ENCODE results near the gene TMSB4Y. TPM values are rescaled to one million over a fixed set of nuclear protein-coding genes. Genes with fewer than 3 reads are reported as not detected.

TMSB4Y gene
- total RNA-seq (not detected), polyA plus RNA-seq (ENCODE audit: insufficient read length in 2 of 2) (1 to 10 TPM; 9.1 to 9.3 TPM)
- long read RNA-seq, donor 1, transcript TMSB4Y-201 (2 exons, 1,669 nt), result major isoform, 5 of 5 reads
- long read RNA-seq, donor 1, partial matches to known transcripts, result 0 of 5 reads
- long read RNA-seq, donor 1, other reads (novel, unspliced or antisense), result 0 of 5 reads
- long read RNA-seq, donor 2, result 0 reads
- long read RNA-seq, donor 3, result 0 reads
- long read RNA-seq, donor 4, result 0 reads

DNA sequence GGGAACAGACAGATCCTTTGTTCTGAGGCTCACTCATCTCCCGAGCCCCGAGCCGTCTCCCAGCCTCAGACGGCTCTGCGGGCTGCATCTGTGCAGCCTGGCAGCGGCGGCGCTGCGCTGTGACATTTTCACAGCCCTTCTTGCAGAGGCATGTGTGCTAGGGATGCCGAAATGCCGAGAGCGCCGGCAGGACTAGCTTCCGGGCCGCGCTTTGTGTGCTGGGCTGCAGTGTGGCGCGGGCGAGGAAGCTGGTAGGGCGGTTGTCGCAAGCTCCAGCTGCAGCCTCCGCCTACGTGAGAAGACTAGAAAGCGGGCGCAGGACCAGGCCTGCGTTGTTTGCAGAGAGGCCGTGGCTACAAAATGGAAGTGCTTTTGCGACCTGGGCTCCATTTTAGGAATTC is at the start of gene TMSB4Y:
TSS of gene TMSB4Y (plus strand) at position 332 of the 401 bp plus-strand sequence.
- no CpG with 5 or more reads among the region's 28 CpGs for WGBS (ENCODE audit: insufficient coverage)
- Histone ChIP-seq H3K9me3 (ENCODE audit: control insufficient read depth, insufficient read depth, low read length) (no peaks in the 10 kb centered on the region), H3K27ac (ENCODE audit: low read depth, low read length) (no peak within 1 kb of the TSS), H3K4me3 (ENCODE audit: low read depth, low read length) (no peak within 1 kb of the TSS), H3K27me3 (ENCODE audit: control insufficient read depth, insufficient read depth, low read length) (no peaks in the 10 kb centered on the region), H3K4me1 (ENCODE audit: control insufficient read depth, insufficient read depth, low read length) (no peaks in the 10 kb centered on the region), H3K36me3 (ENCODE audit: control insufficient read depth, insufficient read depth, low read length) (no peaks in the 10 kb centered on the region)
- DNase-seq (ENCODE audit: low read depth in 4 of 6, low spot score in 6 of 6), result peak in 1 of 6 donors; percentile 94

DNA sequence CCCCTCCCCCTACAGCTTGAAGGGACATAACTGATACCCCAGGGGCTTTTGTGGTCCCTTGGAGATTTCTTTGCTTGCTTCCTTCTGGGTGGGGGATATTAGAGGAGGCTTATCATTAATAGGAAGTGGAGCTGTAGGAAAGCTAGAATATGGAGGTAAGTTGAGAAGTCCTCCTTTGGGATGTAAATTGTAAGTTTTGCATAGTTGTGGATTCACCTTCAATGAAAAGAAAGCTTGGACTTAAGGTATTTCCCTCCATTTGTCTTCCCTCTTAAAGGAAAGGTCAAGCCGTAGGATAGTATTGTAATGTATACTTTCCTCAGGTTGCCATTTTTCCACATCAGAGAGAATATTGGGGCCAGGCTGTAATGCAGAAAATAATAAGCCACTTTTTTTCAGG is 39.5 kb upstream of the TMSB4Y start:
- no peak overlapping the region for H3K4me3 ChIP-seq (ENCODE audit: low read depth, low read length)
- no CpG with 5 or more reads among the region's 1 CpG for WGBS (ENCODE audit: insufficient coverage)
- no peaks in the 10 kb centered on the region for H3K27me3 ChIP-seq (ENCODE audit: control insufficient read depth, insufficient read depth, low read length)
- no peaks in the 10 kb centered on the region for H3K9me3 ChIP-seq (ENCODE audit: control insufficient read depth, insufficient read depth, low read length)
- H3K36me3 ChIP-seq (ENCODE audit: control insufficient read depth, insufficient read depth, low read length), result no peaks in the 10 kb centered on the region
- no peak overlapping the region for H3K27ac ChIP-seq (ENCODE audit: low read depth, low read length)
- H3K4me1 ChIP-seq (ENCODE audit: control insufficient read depth, insufficient read depth, low read length), result no peaks in the 10 kb centered on the region
- no peak for DNase-seq (ENCODE audit: low read depth in 4 of 6, low spot score in 6 of 6)

DNA sequence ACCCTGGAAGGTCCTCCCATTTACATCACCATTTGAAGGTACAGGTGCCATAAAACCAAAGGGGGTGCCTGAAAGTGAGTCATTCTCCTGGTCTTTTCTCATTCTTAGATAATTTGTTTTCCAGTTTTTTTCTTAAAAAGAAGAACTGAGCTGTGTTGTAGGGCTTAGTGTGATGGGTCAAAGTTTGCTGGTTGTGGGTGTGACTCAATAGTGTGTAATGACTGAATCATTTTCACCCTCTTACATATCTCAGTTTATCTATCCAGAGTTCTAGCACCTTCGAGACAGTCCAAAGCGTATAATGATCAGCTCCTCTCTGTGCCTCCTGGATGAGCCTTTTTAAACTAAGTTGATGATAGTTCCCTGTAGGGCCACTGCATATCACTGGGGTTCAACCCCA is 32.6 kb upstream of the TMSB4Y start:
- Histone ChIP-seq H3K4me3 (ENCODE audit: low read depth, low read length) (no peak overlapping the region), H3K27me3 (ENCODE audit: control insufficient read depth, insufficient read depth, low read length) (no peaks in the 10 kb centered on the region), H3K9me3 (ENCODE audit: control insufficient read depth, insufficient read depth, low read length) (no peaks in the 10 kb centered on the region), H3K4me1 (ENCODE audit: control insufficient read depth, insufficient read depth, low read length) (no peaks in the 10 kb centered on the region), H3K27ac (ENCODE audit: low read depth, low read length) (no peak overlapping the region), H3K36me3 (ENCODE audit: control insufficient read depth, insufficient read depth, low read length) (no peaks in the 10 kb centered on the region)
- no peak for DNase-seq (ENCODE audit: low read depth in 4 of 6, low spot score in 6 of 6)
- WGBS (ENCODE audit: insufficient coverage), result no CpG with 5 or more reads among the region's 2 CpGs

DNA sequence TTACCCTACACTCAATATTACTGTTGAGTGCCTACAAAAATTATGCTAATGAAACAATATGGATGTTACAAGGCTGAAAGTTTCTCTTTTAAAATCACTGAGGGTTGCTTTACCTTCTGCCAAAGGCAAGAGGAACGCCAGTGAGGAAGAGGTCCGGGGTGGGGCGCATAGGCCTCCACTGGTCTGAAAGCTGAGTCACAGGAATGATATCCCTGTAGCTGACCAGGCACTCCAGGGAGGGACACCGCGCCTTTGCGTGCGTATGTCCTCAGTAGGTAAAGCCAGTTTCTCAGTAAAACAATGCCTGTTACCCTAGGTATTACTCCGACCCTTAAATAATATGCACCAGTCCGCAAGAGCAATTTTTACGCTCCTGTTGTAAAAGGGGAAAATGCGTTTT is 1.4 kb upstream of the TMSB4Y start:
- Histone ChIP-seq H3K4me1 (ENCODE audit: control insufficient read depth, insufficient read depth, low read length) (no peaks in the 10 kb centered on the region), H3K27ac (ENCODE audit: low read depth, low read length) (no peak overlapping the region)
- DNase-seq (ENCODE audit: low read depth in 4 of 6, low spot score in 6 of 6), result no peak

DNA sequence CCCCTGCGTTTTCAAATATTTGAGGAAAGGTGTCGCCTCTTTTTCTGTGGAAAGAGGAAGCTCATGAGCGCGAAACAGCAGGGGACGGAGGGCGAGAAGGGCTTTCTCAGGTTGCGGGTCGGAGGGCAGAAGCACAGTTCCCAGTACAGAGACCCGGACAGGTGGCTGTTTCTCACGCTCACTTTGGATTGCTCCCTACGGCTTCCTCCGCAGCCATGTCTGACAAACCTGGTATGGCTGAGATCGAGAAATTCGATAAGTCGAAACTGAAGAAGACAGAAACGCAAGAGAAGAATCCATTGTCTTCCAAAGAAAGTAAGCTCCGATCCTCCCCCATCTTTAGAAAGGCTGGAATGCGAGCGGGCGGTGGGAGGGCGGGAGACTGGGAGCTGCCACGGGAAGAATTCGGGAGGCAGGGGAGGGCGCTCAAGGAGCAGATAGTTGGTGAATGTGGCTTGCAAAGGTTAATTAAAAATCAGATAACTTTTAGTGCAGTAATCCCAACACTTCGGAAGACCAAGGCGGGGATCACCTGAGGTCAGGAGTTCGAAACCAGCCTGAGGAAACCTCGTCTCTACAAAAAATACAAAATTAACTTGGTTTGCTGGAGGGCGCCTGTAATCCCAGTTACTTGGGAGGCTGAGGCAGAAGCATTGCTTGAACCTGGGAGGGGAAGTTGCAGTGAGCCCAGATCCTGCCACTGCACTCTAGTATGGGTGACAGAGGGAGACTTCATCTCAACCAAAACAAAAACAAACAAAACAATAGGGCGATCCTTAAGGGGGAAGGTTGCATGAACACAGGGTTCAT is 627 bp downstream of the TMSB4Y start:
- Histone ChIP-seq H3K4me1 (ENCODE audit: control insufficient read depth, insufficient read depth, low read length) (no peaks in the 10 kb centered on the region), H3K36me3 (ENCODE audit: control insufficient read depth, insufficient read depth, low read length) (no peaks in the 10 kb centered on the region), H3K27ac (ENCODE audit: low read depth, low read length) (no peak overlapping the region), H3K9me3 (ENCODE audit: control insufficient read depth, insufficient read depth, low read length) (no peaks in the 10 kb centered on the region), H3K27me3 (ENCODE audit: control insufficient read depth, insufficient read depth, low read length) (no peaks in the 10 kb centered on the region), H3K4me3 (ENCODE audit: low read depth, low read length) (no peak overlapping the region)
- peak in 1 of 6 donors; percentile 88 for DNase-seq (ENCODE audit: low read depth in 4 of 6, low spot score in 6 of 6)
- WGBS (ENCODE audit: insufficient coverage), result no CpG with 5 or more reads among the region's 30 CpGs

More for the DNA sequence above, 1.4 kb upstream of the TMSB4Y start:
- Histone ChIP-seq H3K9me3 (ENCODE audit: control insufficient read depth, insufficient read depth, low read length) (no peaks in the 10 kb centered on the region), H3K27me3 (ENCODE audit: control insufficient read depth, insufficient read depth, low read length) (no peaks in the 10 kb centered on the region), H3K4me3 (ENCODE audit: low read depth, low read length) (no peak overlapping the region), H3K36me3 (ENCODE audit: control insufficient read depth, insufficient read depth, low read length) (no peaks in the 10 kb centered on the region)
- WGBS (ENCODE audit: insufficient coverage), result no CpG with 5 or more reads among the region's 11 CpGs

DNA sequence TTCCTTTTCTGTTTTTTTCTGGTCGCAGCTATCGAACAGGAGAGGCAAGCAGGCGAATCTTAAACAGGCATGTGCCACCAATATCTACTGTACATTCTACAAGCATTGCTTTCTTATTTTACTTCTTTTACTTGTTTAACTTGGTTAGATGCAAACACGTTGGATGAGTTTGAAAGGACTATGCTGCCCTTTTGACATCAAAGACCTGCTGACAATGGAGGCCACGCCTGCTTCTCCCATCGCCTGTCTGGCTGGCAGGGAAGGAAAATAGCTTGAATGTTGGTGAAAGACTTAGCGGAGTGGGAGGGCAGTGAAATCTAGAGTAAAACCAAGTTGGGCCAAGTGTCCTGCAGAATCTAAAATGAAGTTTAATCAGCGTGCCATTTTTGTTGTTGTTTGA is 1.5 kb downstream of the TMSB4Y start:
- Histone ChIP-seq H3K27me3 (ENCODE audit: control insufficient read depth, insufficient read depth, low read length) (no peaks in the 10 kb centered on the region), H3K27ac (ENCODE audit: low read depth, low read length) (no peak overlapping the region), H3K9me3 (ENCODE audit: control insufficient read depth, insufficient read depth, low read length) (no peaks in the 10 kb centered on the region), H3K4me3 (ENCODE audit: low read depth, low read length) (no peak overlapping the region), H3K36me3 (ENCODE audit: control insufficient read depth, insufficient read depth, low read length) (no peaks in the 10 kb centered on the region), H3K4me1 (ENCODE audit: control insufficient read depth, insufficient read depth, low read length) (no peaks in the 10 kb centered on the region)
- WGBS (ENCODE audit: insufficient coverage), result no CpG with 5 or more reads among the region's 8 CpGs
- DNase-seq (ENCODE audit: low read depth in 4 of 6, low spot score in 6 of 6), result peak in 1 of 6 donors; percentile 83

DNA sequence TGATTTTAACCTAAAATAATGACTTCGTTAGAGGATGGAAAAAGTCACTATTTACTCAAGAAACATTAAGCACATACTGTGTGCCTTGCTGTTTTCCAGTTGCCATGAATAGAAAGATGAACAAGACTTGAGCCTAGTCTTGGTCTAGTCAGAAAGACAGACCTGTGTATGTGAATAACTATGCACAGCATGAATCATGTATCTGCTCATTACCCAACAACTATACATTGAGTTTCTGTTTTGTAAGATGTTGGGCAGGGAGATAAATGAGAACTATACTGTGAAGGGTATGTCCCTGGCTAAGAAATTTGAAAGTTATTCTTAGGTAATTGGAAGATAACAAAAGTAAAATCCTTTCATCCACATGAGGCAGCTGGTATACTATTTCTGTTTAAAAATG is 4.3 kb downstream of the TMSB4Y start:
- Histone ChIP-seq H3K27me3 (ENCODE audit: control insufficient read depth, insufficient read depth, low read length) (no peaks in the 10 kb centered on the region), H3K4me1 (ENCODE audit: control insufficient read depth, insufficient read depth, low read length) (no peaks in the 10 kb centered on the region), H3K9me3 (ENCODE audit: control insufficient read depth, insufficient read depth, low read length) (no peaks in the 10 kb centered on the region), H3K4me3 (ENCODE audit: low read depth, low read length) (no peak overlapping the region), H3K36me3 (ENCODE audit: control insufficient read depth, insufficient read depth, low read length) (no peaks in the 10 kb centered on the region), H3K27ac (ENCODE audit: low read depth, low read length) (no peak overlapping the region)
- DNase-seq (ENCODE audit: low read depth in 4 of 6, low spot score in 6 of 6), result no peak
- whole genome bisulfite sequencing (ENCODE audit: insufficient coverage), result no CpG with 5 or more reads among the region's 1 CpG

DNA sequence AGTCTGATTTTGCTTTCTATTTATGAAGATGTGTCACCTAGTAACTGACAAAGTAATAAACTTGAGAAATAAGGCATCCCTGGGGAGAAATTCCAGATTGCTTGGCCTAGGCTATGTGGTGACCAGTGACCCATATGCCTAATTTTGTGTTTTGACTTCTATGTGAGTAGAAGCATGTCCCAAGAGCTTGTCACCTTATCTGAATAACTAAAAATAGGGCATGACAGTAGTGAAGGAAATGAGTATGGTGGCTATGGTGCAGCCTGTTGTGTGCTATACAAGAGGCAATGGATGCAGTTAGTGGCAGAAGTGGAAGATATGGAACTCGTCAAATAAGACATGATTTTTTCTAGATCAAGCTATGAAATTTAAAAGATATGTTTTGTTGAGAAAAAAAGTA is 15.3 kb downstream of the TMSB4Y start:
- no CpG with 5 or more reads among the region's 1 CpG for WGBS (ENCODE audit: insufficient coverage)
- Histone ChIP-seq H3K4me3 (ENCODE audit: low read depth, low read length) (no peak overlapping the region), H3K27ac (ENCODE audit: low read depth, low read length) (no peak overlapping the region), H3K36me3 (ENCODE audit: control insufficient read depth, insufficient read depth, low read length) (no peaks in the 10 kb centered on the region), H3K4me1 (ENCODE audit: control insufficient read depth, insufficient read depth, low read length) (no peaks in the 10 kb centered on the region), H3K9me3 (ENCODE audit: control insufficient read depth, insufficient read depth, low read length) (no peaks in the 10 kb centered on the region), H3K27me3 (ENCODE audit: control insufficient read depth, insufficient read depth, low read length) (no peaks in the 10 kb centered on the region)
- no peak for DNase-seq (ENCODE audit: low read depth in 4 of 6, low spot score in 6 of 6)

DNA sequence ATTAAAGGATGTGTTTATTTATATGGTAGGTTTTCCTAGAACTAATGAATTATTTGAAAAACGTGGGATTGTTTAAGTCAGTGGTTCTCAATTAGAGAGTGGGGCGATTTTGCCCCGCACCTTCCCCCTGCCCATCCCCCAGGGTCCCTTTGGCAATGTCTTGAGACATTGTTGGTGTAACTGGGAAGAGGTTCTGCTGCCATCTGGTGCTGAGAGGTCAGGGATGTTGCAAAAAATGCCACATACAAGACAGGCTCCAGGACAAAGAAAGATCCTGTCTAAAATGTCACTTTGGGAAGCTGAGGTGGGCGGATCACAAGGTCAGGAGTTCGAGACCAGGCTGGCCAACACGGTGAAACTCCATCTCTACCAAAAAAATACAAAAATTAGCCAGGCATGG is 25.8 kb downstream of the TMSB4Y start:
- DNase-seq (ENCODE audit: low read depth in 4 of 6, low spot score in 6 of 6), result no peak
- no peaks in the 10 kb centered on the region for H3K36me3 ChIP-seq (ENCODE audit: control insufficient read depth, insufficient read depth, low read length)
- H3K27ac ChIP-seq (ENCODE audit: low read depth, low read length), result no peak overlapping the region
- no peaks in the 10 kb centered on the region for H3K4me1 ChIP-seq (ENCODE audit: control insufficient read depth, insufficient read depth, low read length)
- H3K9me3 ChIP-seq (ENCODE audit: control insufficient read depth, insufficient read depth, low read length), result no peaks in the 10 kb centered on the region
- WGBS (ENCODE audit: insufficient coverage), result no CpG with 5 or more reads among the region's 6 CpGs
- H3K27me3 ChIP-seq (ENCODE audit: control insufficient read depth, insufficient read depth, low read length), result no peaks in the 10 kb centered on the region
- no peak overlapping the region for H3K4me3 ChIP-seq (ENCODE audit: low read depth, low read length)

DNA sequence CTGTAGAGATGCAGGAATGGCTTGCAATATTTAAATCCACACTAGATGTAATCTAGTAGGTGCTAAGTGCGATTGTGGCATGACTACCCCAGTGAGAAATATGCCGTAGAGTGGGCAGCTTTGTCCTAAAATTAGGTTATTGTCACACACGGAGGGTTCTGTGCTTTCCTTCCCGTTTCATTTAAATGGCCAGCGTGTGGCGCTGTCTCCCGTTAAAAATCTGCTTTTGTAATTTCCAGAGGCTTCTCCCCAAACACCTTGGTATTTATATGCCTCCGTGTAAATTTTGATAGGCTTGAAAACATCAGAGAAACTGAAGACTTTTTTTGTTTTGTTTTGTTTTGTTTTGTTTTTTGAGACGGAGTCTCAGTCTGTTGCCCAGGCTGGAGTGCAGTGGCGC is 34.9 kb downstream of the TMSB4Y start:
- no peaks in the 10 kb centered on the region for H3K9me3 ChIP-seq (ENCODE audit: control insufficient read depth, insufficient read depth, low read length)
- H3K27me3 ChIP-seq (ENCODE audit: control insufficient read depth, insufficient read depth, low read length), result no peaks in the 10 kb centered on the region
- H3K36me3 ChIP-seq (ENCODE audit: control insufficient read depth, insufficient read depth, low read length), result no peaks in the 10 kb centered on the region
- peak in 1 of 6 donors; percentile 51 for DNase-seq (ENCODE audit: low read depth in 4 of 6, low spot score in 6 of 6)
- no peaks in the 10 kb centered on the region for H3K4me1 ChIP-seq (ENCODE audit: control insufficient read depth, insufficient read depth, low read length)
- WGBS (ENCODE audit: insufficient coverage), result no CpG with 5 or more reads among the region's 10 CpGs
- no peak overlapping the region for H3K4me3 ChIP-seq (ENCODE audit: low read depth, low read length)
- no peak overlapping the region for H3K27ac ChIP-seq (ENCODE audit: low read depth, low read length)
